ENCODE data around the gene POU6F2.

The POU6F2 gene

DNA sequence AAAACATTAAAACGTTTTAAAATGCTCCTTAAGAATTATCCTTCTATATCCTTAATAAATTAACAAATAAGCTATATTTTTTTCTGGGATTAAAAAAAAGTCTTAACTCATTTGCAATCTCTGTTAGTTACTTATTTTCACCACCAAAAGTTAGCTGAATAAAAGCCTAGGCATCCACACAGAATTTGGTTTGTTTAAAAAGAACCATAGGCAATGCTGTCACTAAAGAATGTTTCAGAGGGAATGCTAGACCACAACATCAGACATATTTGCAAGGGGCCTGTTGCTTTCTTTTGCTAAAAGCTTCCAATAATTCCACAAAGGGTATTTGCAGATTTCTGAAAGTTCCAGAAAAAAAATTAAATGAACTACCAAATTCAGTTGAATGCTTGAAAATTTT is 244.2 kb downstream of the POU6F2 start:
- Histone ChIP-seq H3K27me3 (ENCODE audit: insufficient read depth, poor library complexity, severe bottlenecking) (no peaks in the 10 kb centered on the region), H3K4me3 (replicated peaks; ENCODE audit: insufficient read depth, low read length) (no peak overlapping the region), H3K27ac (replicated peaks) (no peak overlapping the region)
- TF ChIP-seq, protein P1, sequence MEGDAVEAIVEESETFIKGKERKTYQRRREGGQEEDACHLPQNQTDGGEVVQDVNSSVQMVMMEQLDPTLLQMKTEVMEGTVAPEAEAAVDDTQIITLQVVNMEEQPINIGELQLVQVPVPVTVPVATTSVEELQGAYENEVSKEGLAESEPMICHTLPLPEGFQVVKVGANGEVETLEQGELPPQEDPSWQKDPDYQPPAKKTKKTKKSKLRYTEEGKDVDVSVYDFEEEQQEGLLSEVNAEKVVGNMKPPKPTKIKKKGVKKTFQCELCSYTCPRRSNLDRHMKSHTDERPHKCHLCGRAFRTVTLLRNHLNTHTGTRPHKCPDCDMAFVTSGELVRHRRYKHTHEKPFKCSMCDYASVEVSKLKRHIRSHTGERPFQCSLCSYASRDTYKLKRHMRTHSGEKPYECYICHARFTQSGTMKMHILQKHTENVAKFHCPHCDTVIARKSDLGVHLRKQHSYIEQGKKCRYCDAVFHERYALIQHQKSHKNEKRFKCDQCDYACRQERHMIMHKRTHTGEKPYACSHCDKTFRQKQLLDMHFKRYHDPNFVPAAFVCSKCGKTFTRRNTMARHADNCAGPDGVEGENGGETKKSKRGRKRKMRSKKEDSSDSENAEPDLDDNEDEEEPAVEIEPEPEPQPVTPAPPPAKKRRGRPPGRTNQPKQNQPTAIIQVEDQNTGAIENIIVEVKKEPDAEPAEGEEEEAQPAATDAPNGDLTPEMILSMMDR (IDR thresholded peaks at IDR 0.05; ENCODE audit: insufficient read depth, low read length): no peak
- no peak for TF ChIP-seq POLR2AphosphoS5 (IDR thresholded peaks at IDR 0.05; ENCODE audit: low read depth)
- no peak for TF ChIP-seq SPI1 (IDR thresholded peaks at IDR 0.05; ENCODE audit: borderline replicate concordance, low read depth)
- TF ChIP-seq, protein P2, sequence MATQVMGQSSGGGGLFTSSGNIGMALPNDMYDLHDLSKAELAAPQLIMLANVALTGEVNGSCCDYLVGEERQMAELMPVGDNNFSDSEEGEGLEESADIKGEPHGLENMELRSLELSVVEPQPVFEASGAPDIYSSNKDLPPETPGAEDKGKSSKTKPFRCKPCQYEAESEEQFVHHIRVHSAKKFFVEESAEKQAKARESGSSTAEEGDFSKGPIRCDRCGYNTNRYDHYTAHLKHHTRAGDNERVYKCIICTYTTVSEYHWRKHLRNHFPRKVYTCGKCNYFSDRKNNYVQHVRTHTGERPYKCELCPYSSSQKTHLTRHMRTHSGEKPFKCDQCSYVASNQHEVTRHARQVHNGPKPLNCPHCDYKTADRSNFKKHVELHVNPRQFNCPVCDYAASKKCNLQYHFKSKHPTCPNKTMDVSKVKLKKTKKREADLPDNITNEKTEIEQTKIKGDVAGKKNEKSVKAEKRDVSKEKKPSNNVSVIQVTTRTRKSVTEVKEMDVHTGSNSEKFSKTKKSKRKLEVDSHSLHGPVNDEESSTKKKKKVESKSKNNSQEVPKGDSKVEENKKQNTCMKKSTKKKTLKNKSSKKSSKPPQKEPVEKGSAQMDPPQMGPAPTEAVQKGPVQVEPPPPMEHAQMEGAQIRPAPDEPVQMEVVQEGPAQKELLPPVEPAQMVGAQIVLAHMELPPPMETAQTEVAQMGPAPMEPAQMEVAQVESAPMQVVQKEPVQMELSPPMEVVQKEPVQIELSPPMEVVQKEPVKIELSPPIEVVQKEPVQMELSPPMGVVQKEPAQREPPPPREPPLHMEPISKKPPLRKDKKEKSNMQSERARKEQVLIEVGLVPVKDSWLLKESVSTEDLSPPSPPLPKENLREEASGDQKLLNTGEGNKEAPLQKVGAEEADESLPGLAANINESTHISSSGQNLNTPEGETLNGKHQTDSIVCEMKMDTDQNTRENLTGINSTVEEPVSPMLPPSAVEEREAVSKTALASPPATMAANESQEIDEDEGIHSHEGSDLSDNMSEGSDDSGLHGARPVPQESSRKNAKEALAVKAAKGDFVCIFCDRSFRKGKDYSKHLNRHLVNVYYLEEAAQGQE (IDR thresholded peaks at IDR 0.05; ENCODE audit: insufficient replicate concordance, low read depth): no peak
- TF ChIP-seq GABPA (IDR thresholded peaks at IDR 0.05; ENCODE audit: low read depth): no peak
- DNase-seq (ENCODE audit: low read depth in 1 of 2, low spot score in 1 of 2): no peak

DNA sequence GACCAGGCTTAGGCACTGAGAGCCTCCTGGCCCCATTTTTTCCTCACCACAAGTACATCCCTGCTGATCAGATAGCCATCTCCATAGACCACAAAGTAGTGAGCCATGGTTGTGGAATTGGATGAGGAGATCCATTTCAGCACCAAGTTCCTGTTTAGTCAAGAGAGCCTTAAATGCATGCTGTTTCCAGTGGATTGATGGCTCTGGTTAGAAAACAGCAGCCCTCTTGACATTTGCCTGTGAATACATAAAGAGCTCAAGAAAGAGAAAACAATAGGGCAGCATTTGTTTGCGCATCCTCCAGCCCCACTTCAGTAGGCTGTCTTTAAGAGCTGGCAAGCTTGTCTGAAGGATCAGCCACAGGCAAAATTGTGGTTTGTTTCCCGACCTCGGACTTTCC is 251.2 kb downstream of the POU6F2 start:
- Histone ChIP-seq H3K27me3 (ENCODE audit: insufficient read depth, poor library complexity, severe bottlenecking) (no peaks in the 10 kb centered on the region), H3K27ac (replicated peaks) (no peak overlapping the region), H3K4me3 (replicated peaks; ENCODE audit: insufficient read depth, low read length) (no peak overlapping the region)
- DNase-seq (ENCODE audit: low read depth in 1 of 2, low spot score in 1 of 2): no peak
- TF ChIP-seq, protein P2 (IDR thresholded peaks at IDR 0.05; ENCODE audit: insufficient replicate concordance, low read depth): no peak
- TF ChIP-seq GABPA (IDR thresholded peaks at IDR 0.05; ENCODE audit: low read depth): no peak

DNA sequence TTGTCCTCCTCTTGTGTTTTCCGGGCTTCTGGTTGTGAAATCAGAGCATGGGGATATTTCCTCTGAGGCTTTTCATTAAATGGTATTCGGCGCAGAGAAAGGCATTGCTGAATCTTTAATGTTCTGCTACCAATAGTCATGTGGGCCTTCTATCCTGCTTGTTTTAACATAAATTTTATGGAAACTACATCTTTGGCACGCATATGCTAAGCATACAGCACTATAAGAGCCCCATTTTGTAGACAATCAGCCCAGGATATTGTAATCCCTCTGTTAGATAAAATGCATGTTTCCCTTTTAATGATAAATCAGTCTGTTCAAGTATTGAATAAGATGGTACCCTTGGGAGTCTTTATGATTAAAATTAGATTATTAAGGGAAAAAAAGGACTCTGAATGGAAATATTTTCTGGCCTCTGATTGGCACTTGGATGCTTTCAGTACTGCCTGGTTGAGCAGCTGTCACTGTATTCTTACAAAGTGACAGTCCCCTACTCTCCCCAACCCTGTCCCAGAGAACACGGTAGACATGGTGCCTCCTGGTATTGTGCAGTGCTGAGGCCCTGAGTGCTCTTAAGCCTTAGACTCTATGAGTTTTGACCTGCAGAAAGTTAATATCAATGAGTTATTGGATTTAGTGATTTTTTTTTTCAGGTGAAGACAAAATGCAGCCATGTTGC is 256.3 kb downstream of the POU6F2 start:
- TF ChIP-seq, protein P2 (IDR thresholded peaks at IDR 0.05; ENCODE audit: insufficient replicate concordance, low read depth): no peak
- TF ChIP-seq SPI1 (IDR thresholded peaks at IDR 0.05; ENCODE audit: borderline replicate concordance, low read depth) (no peak), GABPA (IDR thresholded peaks at IDR 0.05; ENCODE audit: low read depth) (no peak), POLR2AphosphoS5 (IDR thresholded peaks at IDR 0.05; ENCODE audit: low read depth) (no peak)
- TF ChIP-seq, protein P1 (IDR thresholded peaks at IDR 0.05; ENCODE audit: insufficient read depth, low read length): no peak
- no peak overlapping the region for H3K27ac ChIP-seq (replicated peaks)
- no peaks in the 10 kb centered on the region for H3K27me3 ChIP-seq (ENCODE audit: insufficient read depth, poor library complexity, severe bottlenecking)
- no peak overlapping the region for H3K4me3 ChIP-seq (replicated peaks; ENCODE audit: insufficient read depth, low read length)
- no peak for DNase-seq (ENCODE audit: low read depth in 1 of 2, low spot score in 1 of 2)

Data from HL-60 (cell line).